Measurements from ENCODE around the gene DOK1.

DNA sequence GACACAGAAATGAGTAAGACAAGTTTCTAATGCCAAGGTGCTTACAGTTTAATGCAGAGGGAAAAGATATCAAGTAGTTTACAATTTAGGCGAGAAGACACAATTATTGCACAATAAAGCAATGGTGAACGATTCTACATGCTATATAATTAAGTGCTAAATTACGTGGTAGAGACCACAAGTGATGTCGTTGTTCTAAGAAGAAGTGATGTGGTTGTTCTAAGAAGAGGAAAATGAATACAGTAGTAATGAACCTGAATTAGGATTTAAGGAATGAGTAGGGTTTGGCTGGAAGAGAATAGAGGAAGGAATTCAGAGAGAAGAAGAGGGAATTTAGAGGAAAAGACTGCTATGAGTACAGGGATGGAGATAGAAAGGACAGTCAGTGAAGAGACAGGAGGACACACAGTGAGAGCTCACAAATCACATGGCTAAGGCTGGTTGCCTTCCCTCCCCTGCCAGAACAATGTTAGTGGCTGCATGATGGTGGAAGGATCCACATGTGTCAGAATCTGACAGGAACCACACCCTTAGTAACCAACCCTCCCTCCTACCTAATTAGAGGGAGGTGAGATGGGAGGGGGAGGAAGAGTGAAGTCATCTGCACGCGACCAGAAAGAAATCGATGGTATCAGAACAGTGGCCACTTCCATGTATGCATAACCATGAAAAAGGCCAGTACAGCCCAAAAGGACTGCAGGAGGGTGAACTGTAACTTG is 48.9 kb downstream of the DOK1 start:
- TF ChIP-seq, protein P1, sequence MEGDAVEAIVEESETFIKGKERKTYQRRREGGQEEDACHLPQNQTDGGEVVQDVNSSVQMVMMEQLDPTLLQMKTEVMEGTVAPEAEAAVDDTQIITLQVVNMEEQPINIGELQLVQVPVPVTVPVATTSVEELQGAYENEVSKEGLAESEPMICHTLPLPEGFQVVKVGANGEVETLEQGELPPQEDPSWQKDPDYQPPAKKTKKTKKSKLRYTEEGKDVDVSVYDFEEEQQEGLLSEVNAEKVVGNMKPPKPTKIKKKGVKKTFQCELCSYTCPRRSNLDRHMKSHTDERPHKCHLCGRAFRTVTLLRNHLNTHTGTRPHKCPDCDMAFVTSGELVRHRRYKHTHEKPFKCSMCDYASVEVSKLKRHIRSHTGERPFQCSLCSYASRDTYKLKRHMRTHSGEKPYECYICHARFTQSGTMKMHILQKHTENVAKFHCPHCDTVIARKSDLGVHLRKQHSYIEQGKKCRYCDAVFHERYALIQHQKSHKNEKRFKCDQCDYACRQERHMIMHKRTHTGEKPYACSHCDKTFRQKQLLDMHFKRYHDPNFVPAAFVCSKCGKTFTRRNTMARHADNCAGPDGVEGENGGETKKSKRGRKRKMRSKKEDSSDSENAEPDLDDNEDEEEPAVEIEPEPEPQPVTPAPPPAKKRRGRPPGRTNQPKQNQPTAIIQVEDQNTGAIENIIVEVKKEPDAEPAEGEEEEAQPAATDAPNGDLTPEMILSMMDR (conservative IDR thresholded peaks at IDR 0.05), result no peak
- no peak for TF ChIP-seq EZH2 (IDR thresholded peaks at IDR 0.05; ENCODE audit: low read depth)

Data from PC-9 (cell line).